T-helper 1 cell treated with Interleukin-12 subunit alpha and Interleukin-12 subunit beta and Interleukin-4 antibody, amounts not matched to agents 30 μg/mL and 1 μg/mL, for 36 hours (primary cell): Measurements from ENCODE around the gene PRR23A.
"Not testable (repeated sequence)": the region's sequence is repeated elsewhere in the genome, so short reads cannot be mapped to it uniquely, and the experiment has no call there.

ENCODE experiments used
- H3K27ac Mint-ChIP-seq: one replicate; pipeline ENCODE4 v1.8.0; 2021; ENCODE audit warnings: mild to moderate bottlenecking, mixed read lengths
- H3K27me3 Mint-ChIP-seq: one replicate; pipeline ENCODE4 v1.8.0; 2021; ENCODE audit warnings: low read depth, mixed read lengths
- H3K36me3 Mint-ChIP-seq: one replicate; pipeline ENCODE4 v1.8.0; 2021; ENCODE audit warnings: low read depth, mixed read lengths
- H3K4me1 Mint-ChIP-seq: one replicate; pipeline ENCODE4 v1.8.0; 2021; ENCODE audit warnings: low read depth, mixed read lengths
- H3K4me3 Mint-ChIP-seq: one replicate; pipeline ENCODE4 v1.8.0; 2021; ENCODE audit warnings: mild to moderate bottlenecking, moderate library complexity, mixed read lengths
- H3K9me3 Mint-ChIP-seq: one replicate; pipeline ENCODE4 v1.8.0; 2021; ENCODE audit warnings: mixed read lengths

The PRR23A gene

GRCh38 chr3:139006051-139006716 is at the start of gene PRR23A:
Gene PRR23A, minus strand, starts transcription at chr3:139006268. Its CDS starts 0 bp downstream, at chr3:139006268.
- Mint-ChIP-seq H3K4me3 (no peak within 1 kb of the TSS), H3K36me3 (no peaks in the 10 kb centered on the region), H3K27ac (no peak within 1 kb of the TSS), H3K27me3 (no peaks in the 10 kb centered on the region), H3K4me1 (no peaks in the 10 kb centered on the region), H3K9me3 (peaks cover 23% of the 10 kb centered on the region)

DNA sequence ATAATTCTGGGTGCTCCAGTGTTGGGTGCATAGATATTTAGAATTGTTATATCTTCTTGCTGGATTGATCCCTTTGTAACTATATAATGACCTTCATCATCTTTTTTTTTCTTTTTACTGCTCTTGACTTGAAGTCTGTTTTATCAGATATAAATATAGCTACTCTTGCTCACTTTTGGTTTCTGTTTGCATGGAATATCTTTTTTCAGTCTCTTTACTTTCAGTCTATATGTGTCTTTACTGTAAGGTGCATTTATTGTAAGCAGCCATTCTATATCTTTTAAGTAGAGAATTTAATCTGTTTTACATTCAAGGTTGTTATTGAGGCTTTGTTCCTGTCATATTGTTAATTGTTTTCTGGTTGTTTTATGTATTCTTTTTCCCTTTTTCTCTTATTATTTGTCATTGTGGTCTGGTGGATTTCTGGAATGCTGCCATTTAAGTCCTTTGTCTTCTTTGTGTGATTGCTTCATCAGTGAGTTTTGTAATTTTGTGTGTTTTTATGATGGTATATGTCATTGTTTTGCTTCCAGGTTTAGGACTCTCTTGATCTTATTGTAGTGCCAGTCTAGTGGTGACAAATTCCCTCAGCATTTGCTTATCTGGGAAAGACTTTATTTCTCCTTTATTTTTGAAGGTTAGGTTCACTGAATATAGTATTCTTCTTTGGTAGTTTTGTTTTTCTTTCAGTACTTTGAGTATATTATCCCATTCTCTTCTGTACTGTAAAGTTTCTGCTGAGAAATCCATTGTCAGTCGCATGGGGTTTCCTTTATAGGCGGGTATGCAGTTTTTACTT is 46.9 kb upstream of the PRR23A start:
- Mint-ChIP-seq H3K4me3 (no peak overlapping the region), H3K27ac (no peak overlapping the region), H3K27me3 (no peaks in the 10 kb centered on the region), H3K4me1 (no peaks in the 10 kb centered on the region), H3K36me3 (no peaks in the 10 kb centered on the region), H3K9me3 (peaks cover 19% of the 10 kb centered on the region)

- H3K27ac Mint-ChIP-seq: no peak within 1 kb of the TSS
Measured at GRCh38 chr3:139044366-139045210, 38.5 kb upstream of the PRR23A start, which contains the start of gene PRR23C. Gene PRR23C, minus strand, starts transcription at chr3:139044892. Its CDS starts 272 bp downstream, at chr3:139044620.

DNA sequence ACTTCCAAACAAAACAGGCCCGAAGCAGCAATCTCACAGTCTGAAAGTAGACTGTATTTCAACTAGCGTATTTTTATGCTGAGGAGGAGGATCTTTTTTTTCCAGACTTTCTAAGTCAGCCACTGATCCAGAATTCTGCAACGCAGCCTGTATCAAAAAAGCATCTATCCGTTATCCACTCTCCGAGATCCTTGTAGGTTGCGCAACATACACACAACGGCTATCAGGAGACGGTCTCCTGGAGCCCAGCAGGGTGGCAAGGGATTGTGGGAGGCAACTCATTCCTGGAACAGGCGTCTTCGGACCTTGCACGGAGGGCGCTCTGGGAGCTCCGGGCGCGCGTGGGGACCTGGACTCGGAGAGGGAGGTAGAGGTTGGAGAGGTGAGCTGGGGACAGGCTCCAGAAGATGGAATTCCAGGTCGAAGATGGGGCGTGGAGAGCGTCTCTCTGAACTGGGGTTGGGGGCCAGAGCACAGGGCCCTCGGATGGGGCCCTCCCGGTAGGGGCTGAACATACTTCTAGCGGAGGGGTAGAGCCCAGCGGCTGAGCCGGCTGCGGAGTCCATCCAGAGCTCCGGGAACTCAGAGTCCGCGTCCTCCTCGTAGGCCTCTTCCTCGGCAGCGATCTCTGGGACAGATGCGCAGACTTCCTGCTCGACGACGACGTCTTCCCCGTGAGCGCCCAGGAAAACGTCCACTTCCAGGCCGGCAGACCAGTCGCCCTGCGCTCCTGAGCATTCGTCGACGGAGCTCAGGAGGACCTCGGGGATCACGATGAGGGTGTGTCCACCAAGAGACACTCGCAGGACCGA is 37.7 kb upstream of the PRR23A start:
- H3K27ac Mint-ChIP-seq: no peak overlapping the region
- H3K4me3 Mint-ChIP-seq: no peak overlapping the region
- no peaks in the 10 kb centered on the region for H3K27me3 Mint-ChIP-seq
- no peaks in the 10 kb centered on the region for H3K36me3 Mint-ChIP-seq
- H3K4me1 Mint-ChIP-seq: no peaks in the 10 kb centered on the region
- peaks cover 10% of the 10 kb centered on the region for H3K9me3 Mint-ChIP-seq

More at GRCh38 chr3:139044366-139045210, 38.5 kb upstream of the PRR23A start, which contains the start of gene PRR23C:
- no peaks in the 10 kb centered on the region for H3K36me3 Mint-ChIP-seq
- peaks cover 10% of the 10 kb centered on the region for H3K9me3 Mint-ChIP-seq
- no peaks in the 10 kb centered on the region for H3K4me1 Mint-ChIP-seq
- H3K4me3 Mint-ChIP-seq: no peak within 1 kb of the TSS
- no peaks in the 10 kb centered on the region for H3K27me3 Mint-ChIP-seq

- H3K9me3 Mint-ChIP-seq: no peaks in the 10 kb centered on the region
- H3K4me1 Mint-ChIP-seq: no peaks in the 10 kb centered on the region
- H3K4me3 Mint-ChIP-seq: no peak overlapping the region
- H3K27me3 Mint-ChIP-seq: no peaks in the 10 kb centered on the region
- H3K27ac Mint-ChIP-seq: no peak overlapping the region
- H3K36me3 Mint-ChIP-seq: no peaks in the 10 kb centered on the region
Measured at GRCh38 chr3:139037478-139037877, 31.4 kb upstream of the PRR23A start.

GRCh38 chr3:139032326-139033002 is 26.4 kb upstream of the PRR23A start:
- Mint-ChIP-seq H3K36me3 (no peaks in the 10 kb centered on the region), H3K27me3 (no peaks in the 10 kb centered on the region), H3K4me1 (no peaks in the 10 kb centered on the region), H3K9me3 (peaks cover 13% of the 10 kb centered on the region), H3K4me3 (no peak overlapping the region), H3K27ac (no peak overlapping the region)

DNA sequence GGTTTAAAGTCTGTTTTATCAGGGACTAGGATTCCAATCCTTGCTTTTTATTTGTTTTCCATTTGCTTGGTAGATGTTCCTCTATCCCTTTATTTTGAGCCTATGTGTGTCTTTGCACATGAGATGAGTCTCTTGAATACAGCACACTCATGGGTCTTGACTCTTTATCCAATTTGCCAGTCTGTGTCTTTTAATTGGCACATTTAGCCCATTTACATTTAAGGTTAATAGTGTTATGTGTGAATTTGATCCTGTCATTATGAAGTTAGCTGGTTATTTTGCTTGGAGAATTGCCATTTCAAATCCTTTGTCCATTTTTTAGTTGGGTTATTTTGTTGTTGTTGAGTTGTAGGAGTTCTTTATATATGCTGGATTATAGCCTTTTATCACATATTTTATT is 24.5 kb upstream of the PRR23A start:
- not testable (repeated sequence) for H3K27me3 Mint-ChIP-seq, H3K27ac Mint-ChIP-seq, H3K4me1 Mint-ChIP-seq, H3K36me3 Mint-ChIP-seq, H3K4me3 Mint-ChIP-seq
- H3K9me3 Mint-ChIP-seq: peaks cover 13% of the 10 kb centered on the region

GRCh38 chr3:139024968-139025367 is 18.9 kb upstream of the PRR23A start:
- H3K27ac Mint-ChIP-seq: no peak overlapping the region
- H3K4me1 Mint-ChIP-seq: no peaks in the 10 kb centered on the region
- H3K36me3 Mint-ChIP-seq: no peaks in the 10 kb centered on the region
- H3K9me3 Mint-ChIP-seq: peaks cover 5% of the 10 kb centered on the region
- H3K4me3 Mint-ChIP-seq: no peak overlapping the region
- H3K27me3 Mint-ChIP-seq: no peaks in the 10 kb centered on the region

- Mint-ChIP-seq H3K27ac (no peak within 1 kb of the TSS), H3K9me3 (peaks cover 11% of the 10 kb centered on the region), H3K4me1 (no peaks in the 10 kb centered on the region), H3K36me3 (no peaks in the 10 kb centered on the region), H3K27me3 (no peaks in the 10 kb centered on the region), H3K4me3 (no peak within 1 kb of the TSS)
Measured at GRCh38 chr3:139020868-139021234, 14.8 kb upstream of the PRR23A start, which contains the start of gene PRR23B. Gene PRR23B, minus strand, starts transcription at chr3:139020926. Its CDS starts 265 bp downstream, at chr3:139020661.

- H3K36me3 Mint-ChIP-seq: no peaks in the 10 kb centered on the region
- H3K9me3 Mint-ChIP-seq: peaks cover 11% of the 10 kb centered on the region
- no peak overlapping the region for H3K4me3 Mint-ChIP-seq
- no peaks in the 10 kb centered on the region for H3K27me3 Mint-ChIP-seq
- H3K4me1 Mint-ChIP-seq: no peaks in the 10 kb centered on the region
- no peak overlapping the region for H3K27ac Mint-ChIP-seq
Measured at GRCh38 chr3:139020036-139020867, 14.2 kb upstream of the PRR23A start.

DNA sequence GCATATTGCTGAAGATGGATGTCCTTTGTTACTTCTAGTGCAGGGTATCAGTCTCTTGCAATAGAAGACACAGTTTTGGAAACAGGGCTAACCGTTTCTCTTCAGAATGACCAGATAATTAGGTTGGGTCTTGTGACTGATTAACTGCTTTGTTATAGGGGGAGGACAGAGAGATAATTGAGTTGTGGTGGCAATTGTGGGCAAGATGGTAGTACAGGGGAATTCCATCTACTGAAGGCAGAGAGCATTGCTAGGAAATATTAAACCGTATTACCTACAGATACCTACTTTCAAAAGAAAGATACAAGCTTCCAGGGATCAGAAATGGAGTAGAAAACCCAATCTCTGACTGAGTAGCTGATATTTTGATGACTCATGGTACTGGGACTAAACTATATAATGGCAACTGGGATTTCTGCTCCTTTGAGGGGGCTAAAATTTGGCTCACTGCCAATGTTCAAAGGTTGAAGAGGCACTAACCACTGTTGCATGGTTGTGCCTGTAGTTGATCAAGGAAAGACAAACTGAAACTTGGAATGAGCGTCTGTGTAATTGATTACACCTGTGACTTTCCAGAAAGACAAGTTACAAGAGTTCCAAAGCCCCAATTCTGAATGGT is 10.5 kb upstream of the PRR23A start:
- no peaks in the 10 kb centered on the region for H3K36me3 Mint-ChIP-seq
- H3K27me3 Mint-ChIP-seq: no peaks in the 10 kb centered on the region
- H3K4me3 Mint-ChIP-seq: no peak overlapping the region
- no peaks in the 10 kb centered on the region for H3K4me1 Mint-ChIP-seq
- H3K27ac Mint-ChIP-seq: no peak overlapping the region
- H3K9me3 Mint-ChIP-seq: peaks cover 17% of the 10 kb centered on the region

GRCh38 chr3:139005356-139005993 is 593 bp downstream of the PRR23A start:
- Mint-ChIP-seq H3K9me3 (peaks cover 21% of the 10 kb centered on the region), H3K4me1 (no peaks in the 10 kb centered on the region), H3K4me3 (no peak overlapping the region), H3K27me3 (no peaks in the 10 kb centered on the region), H3K36me3 (no peaks in the 10 kb centered on the region), H3K27ac (no peak overlapping the region)
